Progenitor cell of endocrine pancreas (in vitro differentiated cells): Measurements from ENCODE around the gene KLK14. TPM values are rescaled to one million over a fixed set of nuclear protein-coding genes. Genes with fewer than 3 reads are reported as not detected.

Experiments
- DNase-seq: peaks from one replicate; pipeline ENCODE4 v3.0.0; 2021; ENCODE audit warnings: low spot score; ENCODE audit not compliant: unreplicated experiment
- H3K27ac Mint-ChIP-seq: 2 replicates; pipeline ENCODE4 v1.8.0; 2021; ENCODE audit warnings: mild to moderate bottlenecking, moderate library complexity, mixed read lengths
- H3K27me3 Mint-ChIP-seq: 2 replicates; pipeline ENCODE4 v1.8.0; 2021; ENCODE audit warnings: mixed read lengths
- H3K36me3 Mint-ChIP-seq: 2 replicates; pipeline ENCODE4 v1.8.0; 2022; ENCODE audit warnings: mixed read lengths; ENCODE audit not compliant: insufficient read depth
- H3K4me1 Mint-ChIP-seq: 2 replicates; pipeline ENCODE4 v1.8.0; 2021; ENCODE audit warnings: low read depth, mixed read lengths
- H3K4me3 Mint-ChIP-seq: 2 replicates; pipeline ENCODE4 v1.8.0; 2021; ENCODE audit warnings: low read depth, mild to moderate bottlenecking, moderate library complexity, mixed read lengths
- H3K9me3 Mint-ChIP-seq: 2 replicates; pipeline ENCODE4 v1.8.0; 2021; ENCODE audit warnings: low read depth, mixed read lengths
- long read RNA-seq: library from polyadenylated mRNA; unstranded; transcript quantifications from one replicate; pipeline ENCODE4 v2.0.0, GENCODE V29; 2020
- total RNA-seq: library from RNA; stranded (reverse); gene quantifications from 2 replicates; pipeline ENCODE4 v1.2.1, GENCODE V29; 2021
- TF ChIP-seq, protein P1 (sequence below): fragments of 200-600 bp; sonication (generic); IDR thresholded peaks from one replicate; pipeline ENCODE4 v1.5.0; 2021; ENCODE audit warnings: antibody characterized with exemption, mild to moderate bottlenecking; ENCODE audit not compliant: unreplicated experiment

The KLK14 gene, protein sequence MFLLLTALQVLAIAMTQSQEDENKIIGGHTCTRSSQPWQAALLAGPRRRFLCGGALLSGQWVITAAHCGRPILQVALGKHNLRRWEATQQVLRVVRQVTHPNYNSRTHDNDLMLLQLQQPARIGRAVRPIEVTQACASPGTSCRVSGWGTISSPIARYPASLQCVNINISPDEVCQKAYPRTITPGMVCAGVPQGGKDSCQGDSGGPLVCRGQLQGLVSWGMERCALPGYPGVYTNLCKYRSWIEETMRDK
- total RNA-seq, result 0.62 and 0.89 TPM in 2 replicates
- long read RNA-seq, result 0 reads

DNA sequence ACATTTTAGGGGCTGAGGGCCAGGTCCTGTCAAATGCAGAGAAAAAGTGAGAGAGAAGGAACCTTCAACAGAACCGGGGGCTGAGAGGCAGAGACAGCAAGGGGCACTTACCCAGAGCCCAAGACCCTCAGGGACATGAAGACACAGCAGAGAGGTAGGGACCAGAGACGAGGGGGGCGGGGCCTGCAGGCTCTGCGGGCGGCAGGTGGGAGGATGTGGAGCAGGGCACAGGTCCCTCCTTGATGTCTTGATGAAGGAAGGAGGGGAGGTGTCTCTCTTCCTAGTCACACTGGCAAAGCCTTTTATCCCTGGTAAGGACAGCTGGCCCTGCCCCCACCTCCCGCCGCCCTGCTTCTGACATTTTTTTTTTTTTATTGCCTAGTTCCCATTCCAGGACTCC is at the start of gene KLK14:
Gene KLK14, minus strand, starts transcription at position 277 of the 400 bp plus-strand sequence. Its CDS starts 273 bp downstream, at position 4.
- Mint-ChIP-seq H3K9me3 (no peaks in the 10 kb centered on the region), H3K27ac (no peak within 1 kb of the TSS), H3K4me1 (no peaks in the 10 kb centered on the region), H3K4me3 (no peak within 1 kb of the TSS), H3K36me3 (no peaks in the 10 kb centered on the region), H3K27me3 (peaks cover 27% of the 10 kb centered on the region)
- TF ChIP-seq, protein P1, sequence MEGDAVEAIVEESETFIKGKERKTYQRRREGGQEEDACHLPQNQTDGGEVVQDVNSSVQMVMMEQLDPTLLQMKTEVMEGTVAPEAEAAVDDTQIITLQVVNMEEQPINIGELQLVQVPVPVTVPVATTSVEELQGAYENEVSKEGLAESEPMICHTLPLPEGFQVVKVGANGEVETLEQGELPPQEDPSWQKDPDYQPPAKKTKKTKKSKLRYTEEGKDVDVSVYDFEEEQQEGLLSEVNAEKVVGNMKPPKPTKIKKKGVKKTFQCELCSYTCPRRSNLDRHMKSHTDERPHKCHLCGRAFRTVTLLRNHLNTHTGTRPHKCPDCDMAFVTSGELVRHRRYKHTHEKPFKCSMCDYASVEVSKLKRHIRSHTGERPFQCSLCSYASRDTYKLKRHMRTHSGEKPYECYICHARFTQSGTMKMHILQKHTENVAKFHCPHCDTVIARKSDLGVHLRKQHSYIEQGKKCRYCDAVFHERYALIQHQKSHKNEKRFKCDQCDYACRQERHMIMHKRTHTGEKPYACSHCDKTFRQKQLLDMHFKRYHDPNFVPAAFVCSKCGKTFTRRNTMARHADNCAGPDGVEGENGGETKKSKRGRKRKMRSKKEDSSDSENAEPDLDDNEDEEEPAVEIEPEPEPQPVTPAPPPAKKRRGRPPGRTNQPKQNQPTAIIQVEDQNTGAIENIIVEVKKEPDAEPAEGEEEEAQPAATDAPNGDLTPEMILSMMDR, result no peak
- no peak for DNase-seq

DNA sequence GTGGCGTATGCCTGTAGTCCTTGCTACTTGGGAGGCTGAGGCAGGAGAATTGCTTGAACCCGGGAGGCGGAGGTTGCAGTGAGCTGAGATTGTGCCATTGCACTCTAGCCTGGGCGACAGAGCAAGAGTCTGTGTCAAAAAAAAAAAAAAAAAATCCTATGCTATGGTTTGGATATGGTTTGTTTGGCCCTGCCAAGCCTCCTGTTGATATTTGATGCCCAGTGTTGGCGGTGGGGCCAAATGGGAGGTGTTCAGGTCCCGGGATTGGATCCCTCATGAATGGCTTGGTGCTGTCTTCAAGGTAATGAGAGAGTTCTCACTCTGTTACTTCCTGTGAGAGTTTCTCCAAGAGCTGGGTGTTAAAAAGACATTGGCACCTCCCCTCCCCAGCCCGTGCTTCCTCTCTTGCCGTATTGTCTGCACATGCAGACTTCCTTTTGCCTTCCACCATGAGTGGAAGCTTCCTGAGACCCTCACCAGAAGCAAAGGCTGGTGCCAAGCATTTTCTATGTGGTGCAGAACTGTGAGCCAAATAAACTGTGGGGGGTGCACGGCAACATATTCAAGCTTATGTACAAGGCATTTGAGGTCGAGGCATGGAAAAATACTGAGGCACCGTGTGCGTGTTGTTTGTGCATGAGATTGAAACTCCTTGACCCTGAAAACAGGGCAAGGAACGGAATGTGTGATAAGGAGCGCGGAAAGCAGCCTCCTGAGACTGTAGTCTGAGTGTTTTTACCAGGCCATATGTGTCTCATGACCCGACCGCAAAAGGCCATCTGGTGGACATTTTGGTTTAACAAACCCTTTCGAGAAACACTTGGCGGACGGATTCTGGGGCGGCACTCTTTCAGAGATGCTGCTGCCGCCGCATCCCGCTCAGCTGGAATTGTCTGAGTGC is 49.3 kb upstream of the KLK14 start:
- Mint-ChIP-seq H3K4me3 (no peak overlapping the region), H3K27ac (peak overlapping the region; percentile 21), H3K27me3 (peaks cover 6% of the 10 kb centered on the region), H3K4me1 (peaks cover 2% of the 10 kb centered on the region), H3K9me3 (no peaks in the 10 kb centered on the region), H3K36me3 (no peaks in the 10 kb centered on the region)
- TF ChIP-seq, protein P1, result no peak
- DNase-seq, result no peak

DNA sequence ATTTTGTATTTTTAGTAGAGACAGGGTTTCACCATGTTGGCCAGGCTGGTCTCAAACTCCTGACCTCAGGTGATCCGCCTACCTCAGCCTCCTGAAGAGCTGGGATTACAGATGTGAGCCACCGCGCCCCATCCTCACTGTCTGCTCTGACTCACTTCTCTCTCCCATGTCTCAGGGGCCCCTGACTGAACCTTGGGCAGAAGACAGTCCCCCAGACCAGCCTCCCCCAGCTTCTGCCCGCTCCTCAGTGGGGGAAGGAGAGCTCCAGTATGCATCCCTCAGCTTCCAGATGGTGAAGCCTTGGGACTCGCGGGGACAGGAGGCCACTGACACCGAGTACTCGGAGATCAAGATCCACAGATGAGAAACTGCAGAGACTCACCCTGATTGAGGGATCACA is 47.0 kb upstream of the KLK14 start:
- H3K4me1 Mint-ChIP-seq, result peaks cover 2% of the 10 kb centered on the region
- peaks cover 11% of the 10 kb centered on the region for H3K27me3 Mint-ChIP-seq
- H3K36me3 Mint-ChIP-seq, result no peaks in the 10 kb centered on the region
- no peak overlapping the region for H3K27ac Mint-ChIP-seq
- no peak overlapping the region for H3K4me3 Mint-ChIP-seq
- no peak for DNase-seq
- TF ChIP-seq, protein P1, result no peak
- no peaks in the 10 kb centered on the region for H3K9me3 Mint-ChIP-seq

DNA sequence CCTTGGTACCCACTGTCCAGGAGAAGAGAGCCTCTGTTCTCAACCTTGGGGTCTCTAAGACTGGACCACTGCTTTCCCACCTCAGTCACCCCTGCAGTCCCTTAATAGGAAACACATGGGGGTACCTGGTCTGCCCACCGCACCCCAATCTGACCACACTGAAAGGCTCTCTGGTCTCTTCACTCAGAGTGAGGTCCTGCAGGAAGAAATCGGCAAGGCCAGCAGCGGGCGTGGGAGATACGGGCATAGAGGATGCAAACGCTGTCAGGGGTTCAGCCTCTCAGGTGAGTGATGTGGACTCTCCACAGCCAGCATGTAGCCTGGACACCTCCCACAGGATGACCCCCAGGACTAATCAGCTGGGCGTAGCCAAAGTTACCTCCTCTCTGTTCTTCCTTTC is 45.5 kb upstream of the KLK14 start:
- peaks cover 14% of the 10 kb centered on the region for H3K27me3 Mint-ChIP-seq
- peaks cover 2% of the 10 kb centered on the region for H3K4me1 Mint-ChIP-seq
- H3K27ac Mint-ChIP-seq, result no peak overlapping the region
- no peak overlapping the region for H3K4me3 Mint-ChIP-seq
- no peaks in the 10 kb centered on the region for H3K36me3 Mint-ChIP-seq
- no peaks in the 10 kb centered on the region for H3K9me3 Mint-ChIP-seq
- DNase-seq, result no peak
- TF ChIP-seq, protein P1, result no peak

DNA sequence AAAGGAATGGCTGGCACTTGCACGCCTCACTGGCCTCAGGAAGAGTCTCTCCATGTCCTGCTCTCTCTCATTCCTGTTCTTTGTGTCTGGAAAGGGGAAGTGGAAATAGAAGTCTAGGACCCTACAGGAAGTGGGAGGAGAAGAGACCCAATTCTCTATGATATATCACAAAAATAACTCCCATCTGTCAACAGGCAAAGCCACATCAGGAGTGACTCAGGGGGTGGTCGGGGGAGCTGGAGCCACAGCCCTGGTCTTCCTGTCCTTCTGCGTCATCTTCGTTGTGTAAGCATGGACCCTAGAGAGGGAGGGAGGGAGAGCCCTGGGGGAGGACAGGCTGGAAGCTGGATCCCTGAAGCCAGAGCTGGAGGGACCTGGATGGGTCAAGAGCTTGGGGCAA is 45.1 kb upstream of the KLK14 start:
- DNase-seq, result no peak
- no peak overlapping the region for H3K27ac Mint-ChIP-seq
- TF ChIP-seq, protein P1, result no peak
- peaks cover 2% of the 10 kb centered on the region for H3K4me1 Mint-ChIP-seq
- no peak overlapping the region for H3K4me3 Mint-ChIP-seq
- H3K36me3 Mint-ChIP-seq, result no peaks in the 10 kb centered on the region
- H3K9me3 Mint-ChIP-seq, result no peaks in the 10 kb centered on the region
- H3K27me3 Mint-ChIP-seq, result peaks cover 14% of the 10 kb centered on the region
